ENCODE measurements around the gene DCAF15. TPM values are rescaled to one million over a fixed set of nuclear protein-coding genes. Genes with fewer than 3 reads are reported as not detected.

The DCAF15 gene
- total and polyA plus RNA-seq, 2 donors (not counting 3 experiments of a cell fraction or from before 2014, with no cell fraction given): 41.9 to 42.4 TPM

DNA sequence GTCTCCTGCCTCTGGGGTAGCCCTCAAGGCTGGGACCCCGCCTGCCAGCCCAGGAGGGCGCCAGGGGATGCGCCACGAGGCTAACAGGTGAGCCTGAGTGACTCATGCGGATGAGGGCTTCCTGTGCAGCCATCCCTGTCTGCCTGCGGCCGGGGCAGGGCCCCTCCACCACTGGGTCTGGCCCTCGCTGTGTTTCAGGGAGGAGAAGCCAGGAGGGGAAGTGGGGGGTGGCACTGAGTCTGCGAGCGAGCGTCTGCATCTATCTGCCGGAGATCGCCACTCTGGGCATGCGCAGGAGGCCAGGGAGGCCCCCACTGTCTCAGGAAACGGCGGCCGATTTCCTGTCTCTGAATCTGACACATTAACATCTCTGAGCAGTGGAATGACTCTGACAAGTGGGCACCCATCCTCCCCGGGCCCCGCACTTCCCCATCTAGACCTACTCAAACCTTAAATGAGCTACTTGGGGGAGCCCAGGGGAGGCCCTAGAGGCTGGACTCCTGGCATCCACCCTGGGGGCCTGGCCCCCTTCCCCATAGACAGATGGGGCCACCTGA lies 34.1 kb downstream of the DCAF15 start:
- CTCF ChIA-PET: interaction anchor here (0.5 to 1.7 kb wide), 2 partner anchors 12 to 63 kb away, joined by 3 read pairs; no protein-coding TSS in a partner anchor
- Histone ChIP-seq H3K27ac (ENCODE audit: insufficient read depth, low read depth, low read length) (peak overlapping the region; percentile 84), H3K27me3 (ENCODE audit: control insufficient read depth in 2 of 2, insufficient read depth in 2 of 2, low read length in 2 of 2) (no peaks in the 10 kb centered on the region), H2AFZ (ENCODE audit: low read depth, low read length) (peak overlapping the region; percentile 84), H3K79me2 (ENCODE audit: control insufficient read depth, insufficient read depth, low read length) (no peaks in the 10 kb centered on the region), H3K4me2 (ENCODE audit: insufficient read depth, low read length) (peak overlapping the region; percentile 81), H3K9ac (replicated peaks; ENCODE audit: extremely low read depth, insufficient read depth, low read length) (peak overlapping the region; percentile 65), H3K9me1 (replicated peaks; ENCODE audit: control insufficient read depth, extremely low read depth, insufficient read depth, low read length) (no peaks in the 10 kb centered on the region), H3K4me1 (ENCODE audit: control insufficient read depth, extremely low read depth, insufficient read depth, low read length) (peaks cover 22% of the 10 kb centered on the region), H3K9me3 (replicated peaks; ENCODE audit: control insufficient read depth, insufficient read depth, low read length) (no peaks in the 10 kb centered on the region), H3K36me3 (ENCODE audit: control insufficient read depth in 2 of 2, extremely low read depth in 1 of 2, insufficient read depth in 2 of 2, low read length in 2 of 2) (peaks cover 0 to 2% of the 10 kb centered on the region in 2 experiments), H4K20me1 (replicated peaks; ENCODE audit: control insufficient read depth, extremely low read depth, insufficient read depth, low read length) (no peaks in the 10 kb centered on the region), H3K4me3 (replicated peaks in 1 of 3; ENCODE audit: insufficient read depth in 1 of 3, low read depth in 1 of 3, low read length in 3 of 3) (peak overlapping the region in 1 of 3 experiments; percentile 15)
- BruUV-seq (replicated peaks): no TSS peak
- DNase-seq (ENCODE audit: low read depth, low spot score) (peak; percentile 90), FAIRE-seq (peak; percentile 97)
- dilution Hi-C loops (cut with MboI; ENCODE audit: extremely low pct_ligation_motif_present, low sequenced_read_pairs) (no loop called here), intact Hi-C loops (cut with micrococcal nuclease) (loop anchor here (1.0 to 2.0 kb wide), 4 partner anchors 8 to 46 kb away; partner anchors contain the start of genes DCAF15 and RFX1)
- POLR2A ChIA-PET: interaction anchor here (1.4 kb wide), 1 partner anchor 30 kb away, joined by 3 read pairs; no protein-coding TSS in a partner anchor
- TF ChIP-seq FOS (IDR thresholded peaks at IDR 0.05; ENCODE audit: borderline replicate concordance, insufficient read depth, low read length) (peak; percentile 46), JUN (IDR thresholded peaks at IDR 0.05; ENCODE audit: borderline replicate concordance, insufficient read depth, insufficient read length, low read depth) (no peak), POLR2AphosphoS5 (IDR thresholded peaks at IDR 0.05; ENCODE audit: insufficient read depth, low read depth, low read length) (peak; percentile 92), POLR2A (IDR thresholded peaks at IDR 0.05; ENCODE audit: low read depth, low read length) (peak; percentile 58)

DNA sequence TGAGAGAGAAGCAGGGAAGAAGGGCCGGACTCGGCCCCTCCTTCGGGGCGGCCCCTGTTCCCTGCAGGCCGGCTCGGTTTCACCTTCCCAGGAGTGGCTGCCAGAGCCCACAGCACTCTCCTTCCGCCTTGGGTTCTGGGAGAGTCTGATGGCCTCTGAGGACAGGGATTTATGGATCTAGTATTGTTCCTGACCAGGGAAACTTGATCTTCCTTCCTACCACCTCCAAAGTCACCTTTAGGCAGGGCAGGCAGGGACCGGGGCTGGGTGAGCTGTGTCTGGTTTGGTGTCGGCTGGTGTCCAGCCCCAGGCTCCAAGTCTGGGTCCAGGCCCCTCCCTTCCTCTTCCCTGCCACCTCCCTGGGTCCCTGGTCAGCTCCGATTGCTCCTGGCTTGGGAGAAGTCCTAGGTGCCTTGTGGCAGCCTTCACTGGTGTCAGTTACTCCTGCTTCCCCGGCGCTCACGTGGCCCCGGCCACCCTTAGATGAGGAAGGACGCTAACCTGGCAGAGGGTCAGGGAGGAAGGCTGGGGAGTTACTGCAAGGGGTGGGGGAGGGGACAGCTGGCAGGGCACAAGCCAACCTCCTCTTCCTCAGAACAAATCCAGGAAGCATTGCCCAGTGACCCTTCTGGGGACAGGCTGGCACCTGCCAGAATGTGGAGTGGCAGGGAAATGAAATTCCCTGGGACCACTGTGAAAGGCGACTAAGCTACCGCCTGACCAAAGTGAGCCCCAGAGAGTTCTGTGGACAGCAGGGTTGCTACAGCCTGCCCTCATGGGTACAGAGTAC lies 35.0 kb downstream of the DCAF15 start:
- H3K36me3 ChIP-seq (ENCODE audit: control insufficient read depth in 2 of 2, extremely low read depth in 1 of 2, insufficient read depth in 2 of 2, low read length in 2 of 2): no peaks in the 10 kb centered on the region
- TF ChIP-seq, protein P1, sequence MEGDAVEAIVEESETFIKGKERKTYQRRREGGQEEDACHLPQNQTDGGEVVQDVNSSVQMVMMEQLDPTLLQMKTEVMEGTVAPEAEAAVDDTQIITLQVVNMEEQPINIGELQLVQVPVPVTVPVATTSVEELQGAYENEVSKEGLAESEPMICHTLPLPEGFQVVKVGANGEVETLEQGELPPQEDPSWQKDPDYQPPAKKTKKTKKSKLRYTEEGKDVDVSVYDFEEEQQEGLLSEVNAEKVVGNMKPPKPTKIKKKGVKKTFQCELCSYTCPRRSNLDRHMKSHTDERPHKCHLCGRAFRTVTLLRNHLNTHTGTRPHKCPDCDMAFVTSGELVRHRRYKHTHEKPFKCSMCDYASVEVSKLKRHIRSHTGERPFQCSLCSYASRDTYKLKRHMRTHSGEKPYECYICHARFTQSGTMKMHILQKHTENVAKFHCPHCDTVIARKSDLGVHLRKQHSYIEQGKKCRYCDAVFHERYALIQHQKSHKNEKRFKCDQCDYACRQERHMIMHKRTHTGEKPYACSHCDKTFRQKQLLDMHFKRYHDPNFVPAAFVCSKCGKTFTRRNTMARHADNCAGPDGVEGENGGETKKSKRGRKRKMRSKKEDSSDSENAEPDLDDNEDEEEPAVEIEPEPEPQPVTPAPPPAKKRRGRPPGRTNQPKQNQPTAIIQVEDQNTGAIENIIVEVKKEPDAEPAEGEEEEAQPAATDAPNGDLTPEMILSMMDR (IDR thresholded peaks at IDR 0.05; ENCODE audit: extremely low read depth in 1 of 2, insufficient read depth in 1 of 2, low read depth in 1 of 2, low read length in 2 of 2): no peak
- TF ChIP-seq POLR2A (IDR thresholded peaks at IDR 0.05; ENCODE audit: low read depth, low read length) (no peak), GATA2 (IDR thresholded peaks at IDR 0.05; ENCODE audit: insufficient read depth, insufficient read length, low read depth, low read length) (no peak), JUN (IDR thresholded peaks at IDR 0.05; ENCODE audit: borderline replicate concordance, insufficient read depth, insufficient read length, low read depth) (no peak), FOS (IDR thresholded peaks at IDR 0.05; ENCODE audit: borderline replicate concordance, insufficient read depth, low read length) (no peak), POLR2AphosphoS5 (IDR thresholded peaks at IDR 0.05; ENCODE audit: insufficient read depth, low read depth, low read length) (no peak), EZH2 (IDR thresholded peaks at IDR 0.05; ENCODE audit: borderline replicate concordance, low read depth, low read length, severe bottlenecking) (no peak), MYC (IDR thresholded peaks at IDR 0.05; ENCODE audit: low read depth, low read length) (no peak)
- TF ChIP-seq, protein P2, sequence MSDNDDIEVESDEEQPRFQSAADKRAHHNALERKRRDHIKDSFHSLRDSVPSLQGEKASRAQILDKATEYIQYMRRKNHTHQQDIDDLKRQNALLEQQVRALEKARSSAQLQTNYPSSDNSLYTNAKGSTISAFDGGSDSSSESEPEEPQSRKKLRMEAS (IDR thresholded peaks at IDR 0.05; ENCODE audit: insufficient read depth, insufficient read length): no peak
- H3K4me3 ChIP-seq (replicated peaks in 1 of 3; ENCODE audit: insufficient read depth in 1 of 3, low read depth in 1 of 3, low read length in 3 of 3): no peak overlapping the region
- no peaks in the 10 kb centered on the region for H3K79me2 ChIP-seq (ENCODE audit: control insufficient read depth, insufficient read depth, low read length)
- DNase-seq (ENCODE audit: low read depth, low spot score) (peak; percentile 33), FAIRE-seq (peak; percentile 81)
- no peaks in the 10 kb centered on the region for H3K27me3 ChIP-seq (ENCODE audit: control insufficient read depth in 2 of 2, insufficient read depth in 2 of 2, low read length in 2 of 2)
- peaks cover 22% of the 10 kb centered on the region for H3K4me1 ChIP-seq (ENCODE audit: control insufficient read depth, extremely low read depth, insufficient read depth, low read length)
- no TSS peak for BruUV-seq (replicated peaks)
- peak overlapping the region; percentile 84 for H2AFZ ChIP-seq (ENCODE audit: low read depth, low read length)
- intact Hi-C loops (cut with micrococcal nuclease): loop anchor here (2.0 kb wide), 2 partner anchors 34 to 46 kb away; partner anchors contain the start of gene DCAF15
- dilution Hi-C loops (cut with MboI; ENCODE audit: extremely low pct_ligation_motif_present, low sequenced_read_pairs): no loop called here
- no peaks in the 10 kb centered on the region for H4K20me1 ChIP-seq (replicated peaks; ENCODE audit: control insufficient read depth, extremely low read depth, insufficient read depth, low read length)
- H3K4me2 ChIP-seq (ENCODE audit: insufficient read depth, low read length): peak overlapping the region; percentile 81
- ChIA-PET POLR2A (interaction anchor here (1.4 kb wide), 1 partner anchor 30 kb away, joined by 3 read pairs; no protein-coding TSS in a partner anchor), CTCF (interaction anchor here (0.5 to 1.7 kb wide), 5 partner anchors 9 to 62 kb away, joined by 3 to 7 read pairs (median 4); partner anchors contain the start of gene IL27RA)
- no peaks in the 10 kb centered on the region for H3K9me3 ChIP-seq (replicated peaks; ENCODE audit: control insufficient read depth, insufficient read depth, low read length)
- H3K27ac ChIP-seq (ENCODE audit: insufficient read depth, low read depth, low read length): peak overlapping the region; percentile 84
- no peaks in the 10 kb centered on the region for H3K9me1 ChIP-seq (replicated peaks; ENCODE audit: control insufficient read depth, extremely low read depth, insufficient read depth, low read length)
- H3K9ac ChIP-seq (replicated peaks; ENCODE audit: extremely low read depth, insufficient read depth, low read length): peak overlapping the region; percentile 65
